ENCODE measurements around the gene HHATL.

HHATL gene

GRCh38 chr3:42665050-42665878, 37.3 kb downstream of the HHATL start:
- DNase-seq (ENCODE audit: extremely low spot score), result no peak
- ChIA-PET POLR2A (interaction anchor here (1.3 kb wide), 1 partner anchor 11 kb away, joined by 4 read pairs; no protein-coding TSS in a partner anchor), CTCF (no interaction called here)
- TF ChIP-seq FOXK2 (IDR thresholded peaks at IDR 0.05) (no peak), L3MBTL2 (conservative IDR thresholded peaks at IDR 0.05) (no peak), SP1 (IDR thresholded peaks at IDR 0.05) (no peak), SUZ12 (IDR thresholded peaks at IDR 0.05) (no peak), HDGF (IDR thresholded peaks at IDR 0.05; ENCODE audit: borderline replicate concordance) (no peak), ZNF384 (IDR thresholded peaks at IDR 0.05) (no peak), NFRKB (IDR thresholded peaks at IDR 0.05) (no peak), ELF4 (IDR thresholded peaks at IDR 0.05) (no peak), FOXA1 (IDR thresholded peaks at IDR 0.05) (no peak), BHLHE40 (IDR thresholded peaks at IDR 0.05; ENCODE audit: borderline replicate concordance) (no peak), FOXM1 (IDR thresholded peaks at IDR 0.05; ENCODE audit: borderline replicate concordance) (no peak), TARDBP (IDR thresholded peaks at IDR 0.05) (no peak), ARNT (IDR thresholded peaks at IDR 0.05) (no peak), LEF1 (IDR thresholded peaks at IDR 0.05; ENCODE audit: borderline replicate concordance) (no peak)
- TF ChIP-seq, protein P1, sequence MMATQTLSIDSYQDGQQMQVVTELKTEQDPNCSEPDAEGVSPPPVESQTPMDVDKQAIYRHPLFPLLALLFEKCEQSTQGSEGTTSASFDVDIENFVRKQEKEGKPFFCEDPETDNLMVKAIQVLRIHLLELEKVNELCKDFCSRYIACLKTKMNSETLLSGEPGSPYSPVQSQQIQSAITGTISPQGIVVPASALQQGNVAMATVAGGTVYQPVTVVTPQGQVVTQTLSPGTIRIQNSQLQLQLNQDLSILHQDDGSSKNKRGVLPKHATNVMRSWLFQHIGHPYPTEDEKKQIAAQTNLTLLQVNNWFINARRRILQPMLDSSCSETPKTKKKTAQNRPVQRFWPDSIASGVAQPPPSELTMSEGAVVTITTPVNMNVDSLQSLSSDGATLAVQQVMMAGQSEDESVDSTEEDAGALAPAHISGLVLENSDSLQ (IDR thresholded peaks at IDR 0.05), result no peak

DNA sequence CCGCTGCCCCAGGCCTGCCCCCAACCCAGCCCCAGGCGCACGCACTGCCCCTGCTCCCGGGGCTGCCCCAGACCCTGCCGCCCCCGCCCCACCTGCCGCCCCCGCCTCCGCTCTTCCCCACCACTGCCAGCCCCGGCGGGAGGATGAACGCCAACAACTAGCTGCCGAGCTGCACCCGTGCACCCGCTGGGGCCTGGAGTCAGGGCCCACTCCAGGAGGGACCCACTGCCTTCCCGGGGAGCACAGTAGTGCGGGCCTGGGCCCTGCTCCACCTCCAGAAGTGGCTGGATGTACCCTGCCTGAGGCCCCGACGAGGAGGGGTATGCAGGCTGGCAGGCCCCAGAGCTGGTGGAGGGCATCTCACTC, 38.2 kb downstream of the HHATL start:
- no peak for DNase-seq (ENCODE audit: extremely low spot score)
- CTCF ChIA-PET, result no interaction called here
- TF ChIP-seq NFRKB (IDR thresholded peaks at IDR 0.05), result no peak
- TF ChIP-seq CTBP1 (IDR thresholded peaks at IDR 0.05; ENCODE audit: borderline replicate concordance), result no peak
- no peak for TF ChIP-seq LEF1 (IDR thresholded peaks at IDR 0.05; ENCODE audit: borderline replicate concordance)
- TF ChIP-seq FOXM1 (IDR thresholded peaks at IDR 0.05; ENCODE audit: borderline replicate concordance), result no peak
- no peak for TF ChIP-seq SP1 (IDR thresholded peaks at IDR 0.05)
- no peak for TF ChIP-seq FOXK2 (IDR thresholded peaks at IDR 0.05)
- POLR2A ChIA-PET, result no interaction called here

DNA sequence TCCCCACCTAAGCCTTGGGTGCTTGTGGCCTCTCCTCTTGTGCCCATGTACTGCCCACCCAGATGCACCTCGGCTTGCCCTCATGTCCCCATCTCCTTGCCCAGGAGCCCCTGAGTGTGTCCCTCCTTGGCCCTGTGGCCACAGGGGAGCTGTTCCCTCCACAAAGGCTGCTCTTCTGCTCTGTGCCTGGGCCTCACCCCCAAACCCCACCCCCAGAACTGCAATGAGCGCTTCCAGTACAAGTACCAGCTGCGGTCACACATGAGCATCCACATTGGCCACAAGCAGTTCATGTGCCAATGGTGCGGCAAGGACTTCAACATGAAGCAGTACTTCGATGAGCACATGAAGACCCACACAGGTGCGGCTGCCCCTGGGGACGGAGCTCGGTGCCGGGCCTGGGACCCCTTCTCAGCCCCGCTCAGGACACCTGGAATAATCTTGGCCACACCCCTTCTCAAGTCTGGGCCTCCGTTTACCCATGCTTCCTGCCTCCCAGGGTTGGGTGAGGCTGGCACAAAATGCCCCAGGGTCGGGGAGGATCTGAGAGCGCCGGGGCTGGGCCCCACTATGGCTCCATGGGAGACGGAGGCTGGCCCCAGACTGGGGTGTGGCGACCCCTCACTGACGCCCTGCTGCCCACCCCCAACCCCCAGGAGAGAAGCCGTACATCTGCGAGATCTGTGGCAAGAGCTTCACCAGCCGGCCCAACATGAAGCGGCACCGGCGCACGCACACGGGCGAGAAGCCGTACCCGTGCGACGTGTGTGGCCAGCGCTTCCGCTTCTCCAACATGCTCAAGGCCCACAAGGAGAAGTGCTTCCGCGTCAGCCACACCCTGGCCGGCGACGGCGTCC, 38.8 kb downstream of the HHATL start:
- no peak for DNase-seq (ENCODE audit: extremely low spot score)
- TF ChIP-seq TARDBP (IDR thresholded peaks at IDR 0.05) (no peak), NFRKB (IDR thresholded peaks at IDR 0.05) (no peak), ELF4 (IDR thresholded peaks at IDR 0.05) (no peak), FOXM1 (IDR thresholded peaks at IDR 0.05; ENCODE audit: borderline replicate concordance) (no peak), LEF1 (IDR thresholded peaks at IDR 0.05; ENCODE audit: borderline replicate concordance) (no peak), FOXA1 (IDR thresholded peaks at IDR 0.05) (no peak), CTBP1 (IDR thresholded peaks at IDR 0.05; ENCODE audit: borderline replicate concordance) (no peak), HDGF (IDR thresholded peaks at IDR 0.05; ENCODE audit: borderline replicate concordance) (no peak), L3MBTL2 (conservative IDR thresholded peaks at IDR 0.05) (no peak), SUZ12 (IDR thresholded peaks at IDR 0.05) (no peak), ZNF384 (IDR thresholded peaks at IDR 0.05) (no peak), FOXK2 (IDR thresholded peaks at IDR 0.05) (no peak), SP1 (IDR thresholded peaks at IDR 0.05) (no peak), BHLHE40 (IDR thresholded peaks at IDR 0.05; ENCODE audit: borderline replicate concordance) (no peak), ARNT (IDR thresholded peaks at IDR 0.05) (no peak)
- TF ChIP-seq, protein P1 (IDR thresholded peaks at IDR 0.05), result no peak
- POLR2A ChIA-PET, result no interaction called here
- CTCF ChIA-PET, result no interaction called here

GRCh38 chr3:42662813-42663535, 39.6 kb downstream of the HHATL start:
- no peak for TF ChIP-seq L3MBTL2 (conservative IDR thresholded peaks at IDR 0.05)
- no peak for TF ChIP-seq CTBP1 (IDR thresholded peaks at IDR 0.05; ENCODE audit: borderline replicate concordance)
- ChIA-PET POLR2A (interaction anchor here (1.5 kb wide), 1 partner anchor 81 kb away, joined by 4 read pairs; the partner anchor contains the start of gene SEC22C), CTCF (interaction anchor here (0.6 kb wide), 1 partner anchor 78 kb away, joined by 3 read pairs; no protein-coding TSS in a partner anchor)
- no peak for DNase-seq (ENCODE audit: extremely low spot score)

DNA sequence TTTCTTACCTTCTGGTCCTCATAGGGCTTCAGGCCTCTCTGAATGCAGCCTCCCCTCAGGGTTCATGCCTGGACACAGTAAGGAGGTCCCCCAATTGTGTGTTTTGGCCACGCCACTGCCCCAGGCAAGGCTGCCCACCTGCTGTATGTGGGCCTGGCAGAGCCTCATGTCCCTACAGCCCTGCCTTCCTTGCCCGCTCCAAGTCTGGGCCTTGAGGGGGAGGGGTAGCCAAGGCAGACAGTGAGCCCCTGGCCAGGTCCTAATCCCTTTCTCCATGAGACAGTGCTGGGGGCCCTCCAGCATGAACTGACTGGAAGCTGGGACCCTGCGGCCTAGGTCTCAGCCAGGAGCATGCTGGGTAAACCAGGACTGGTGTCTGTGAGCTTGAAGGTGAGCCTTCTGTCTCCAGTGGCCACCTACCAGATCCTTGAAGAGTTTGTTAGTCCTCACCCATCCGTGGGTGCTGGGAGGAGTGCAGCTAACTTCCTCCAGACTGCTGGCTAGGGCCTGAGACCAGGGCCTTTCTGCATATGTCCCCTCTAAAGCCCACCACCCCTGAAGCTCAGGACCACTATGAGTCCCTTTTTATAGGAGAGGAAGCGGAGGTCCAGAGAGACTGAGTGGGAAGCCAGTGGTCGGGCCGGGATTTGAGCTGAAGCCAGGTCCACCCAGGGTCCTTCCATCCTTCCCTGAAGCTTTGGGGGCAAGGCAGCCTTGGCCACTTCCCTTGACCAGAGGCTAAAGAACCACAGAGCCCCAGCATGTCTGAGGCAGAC, 40.4 kb downstream of the HHATL start:
- POLR2A ChIA-PET, result interaction anchor here (1.5 kb wide), 1 partner anchor 80 kb away, joined by 4 read pairs; the partner anchor contains the start of gene SEC22C
- CTCF ChIA-PET, result interaction anchor here (0.6 kb wide), 1 partner anchor 79 kb away, joined by 3 read pairs; no protein-coding TSS in a partner anchor
- TF ChIP-seq SP1 (IDR thresholded peaks at IDR 0.05) (no peak), ARNT (IDR thresholded peaks at IDR 0.05) (no peak), CTBP1 (IDR thresholded peaks at IDR 0.05; ENCODE audit: borderline replicate concordance) (no peak), ELF4 (IDR thresholded peaks at IDR 0.05) (no peak), HDGF (IDR thresholded peaks at IDR 0.05; ENCODE audit: borderline replicate concordance) (no peak), SUZ12 (IDR thresholded peaks at IDR 0.05) (no peak), BHLHE40 (IDR thresholded peaks at IDR 0.05; ENCODE audit: borderline replicate concordance) (no peak), FOXA1 (IDR thresholded peaks at IDR 0.05) (no peak)
- no peak for DNase-seq (ENCODE audit: extremely low spot score)
